ENCODE measurements around the gene PILRA. TPM values are rescaled to one million over a fixed set of nuclear protein-coding genes. Genes with fewer than 3 reads are reported as not detected.
"Not testable (repeated sequence)": the region's sequence is repeated elsewhere in the genome, so short reads cannot be mapped to it uniquely, and the experiment has no call there.

The PILRA gene
- total and polyA plus RNA-seq, 4 donors, result 9.9 to 122 (median 27.5) TPM

DNA sequence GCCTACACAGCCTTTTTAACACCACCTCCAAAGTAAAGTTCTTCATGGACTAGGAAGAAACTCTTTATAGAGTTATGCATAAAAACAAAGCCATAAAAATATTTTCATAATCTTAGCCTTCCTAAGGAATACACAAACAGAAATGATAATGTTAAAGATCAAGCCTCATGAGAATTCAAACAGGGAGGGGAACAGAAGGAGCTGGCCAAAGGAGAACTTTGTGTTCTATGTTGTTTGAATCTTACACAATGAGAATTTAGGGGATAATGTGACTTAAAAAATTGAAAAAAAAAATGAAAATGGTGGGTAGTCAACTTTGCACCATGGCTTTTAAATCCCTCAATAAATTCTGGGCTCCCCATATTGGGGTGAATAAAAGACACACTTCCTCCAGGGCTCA is 24.5 kb upstream of the PILRA start:
- Histone ChIP-seq H3K9ac (ENCODE audit: insufficient read depth in 1 of 2, low read length in 2 of 2) (no peak overlapping the region), H3K4me3 (no peak overlapping the region), H3K27me3 (ENCODE audit: control insufficient read depth in 3 of 3, insufficient read depth in 3 of 3, low read length in 2 of 3) (no peaks in the 10 kb centered on the region), H3K36me3 (ENCODE audit: control insufficient read depth in 4 of 4, insufficient read depth in 4 of 4, low read length in 4 of 4) (peaks cover 13 to 45% (median 35%) of the 10 kb centered on the region in 4 donors), H3K4me1 (ENCODE audit: control insufficient read depth in 5 of 5, insufficient read depth in 5 of 5, low read length in 5 of 5) (peaks cover 0 to 2% (median 0%) of the 10 kb centered on the region in 5 donors), H3K27ac (ENCODE audit: low read depth in 1 of 2, low read length in 1 of 2) (no peak overlapping the region), H3K9me3 (ENCODE audit: control insufficient read depth in 4 of 4, insufficient read depth in 3 of 4, low read length in 3 of 4) (no peaks in the 10 kb centered on the region)
- ATAC-seq (ENCODE audit: insufficient read depth, low FRiP score) (no peak), DNase-seq (no peak)
- TF ChIP-seq, protein P1, sequence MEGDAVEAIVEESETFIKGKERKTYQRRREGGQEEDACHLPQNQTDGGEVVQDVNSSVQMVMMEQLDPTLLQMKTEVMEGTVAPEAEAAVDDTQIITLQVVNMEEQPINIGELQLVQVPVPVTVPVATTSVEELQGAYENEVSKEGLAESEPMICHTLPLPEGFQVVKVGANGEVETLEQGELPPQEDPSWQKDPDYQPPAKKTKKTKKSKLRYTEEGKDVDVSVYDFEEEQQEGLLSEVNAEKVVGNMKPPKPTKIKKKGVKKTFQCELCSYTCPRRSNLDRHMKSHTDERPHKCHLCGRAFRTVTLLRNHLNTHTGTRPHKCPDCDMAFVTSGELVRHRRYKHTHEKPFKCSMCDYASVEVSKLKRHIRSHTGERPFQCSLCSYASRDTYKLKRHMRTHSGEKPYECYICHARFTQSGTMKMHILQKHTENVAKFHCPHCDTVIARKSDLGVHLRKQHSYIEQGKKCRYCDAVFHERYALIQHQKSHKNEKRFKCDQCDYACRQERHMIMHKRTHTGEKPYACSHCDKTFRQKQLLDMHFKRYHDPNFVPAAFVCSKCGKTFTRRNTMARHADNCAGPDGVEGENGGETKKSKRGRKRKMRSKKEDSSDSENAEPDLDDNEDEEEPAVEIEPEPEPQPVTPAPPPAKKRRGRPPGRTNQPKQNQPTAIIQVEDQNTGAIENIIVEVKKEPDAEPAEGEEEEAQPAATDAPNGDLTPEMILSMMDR (IDR thresholded peaks at IDR 0.05; ENCODE audit: control extremely low read depth, extremely low read depth), result no peak

DNA sequence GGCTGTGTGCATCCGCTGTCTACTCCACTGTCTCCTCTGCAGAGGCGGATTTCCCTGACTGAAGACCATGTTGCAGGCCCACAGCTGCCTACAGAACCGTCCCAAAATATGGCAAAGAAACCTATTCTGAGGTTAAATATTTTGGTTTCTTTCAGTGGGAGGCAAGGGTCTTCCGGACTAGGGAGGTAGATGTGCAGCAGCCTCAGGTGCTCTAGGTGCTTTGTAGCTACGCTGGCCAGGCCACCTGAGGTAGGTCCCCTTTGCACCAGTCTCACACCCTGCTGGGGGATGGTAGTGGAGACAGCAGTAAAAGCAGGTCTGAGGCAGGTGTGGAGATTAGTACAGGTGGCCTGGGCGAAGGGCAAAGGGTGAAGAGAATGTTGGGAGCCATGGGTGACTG is 23.5 kb upstream of the PILRA start:
- WGBS, 2 donors, result 94 to 96% methylated on average over 6 of the region's 6 CpGs
- Histone ChIP-seq H3K27me3 (ENCODE audit: control insufficient read depth in 3 of 3, insufficient read depth in 3 of 3, low read length in 2 of 3) (no peaks in the 10 kb centered on the region), H3K4me1 (ENCODE audit: control insufficient read depth in 5 of 5, insufficient read depth in 5 of 5, low read length in 5 of 5) (no peaks in the 10 kb centered on the region), H3K27ac (ENCODE audit: low read depth in 1 of 2, low read length in 1 of 2) (no peak overlapping the region), H3K4me3 (no peak overlapping the region), H3K36me3 (ENCODE audit: control insufficient read depth in 4 of 4, insufficient read depth in 4 of 4, low read length in 4 of 4) (peaks cover 17 to 52% (median 37%) of the 10 kb centered on the region in 4 donors), H3K9me3 (ENCODE audit: control insufficient read depth in 4 of 4, insufficient read depth in 3 of 4, low read length in 3 of 4) (no peaks in the 10 kb centered on the region), H3K9ac (ENCODE audit: insufficient read depth in 1 of 2, low read length in 2 of 2) (no peak overlapping the region)
- ATAC-seq (ENCODE audit: insufficient read depth, low FRiP score) (no peak), DNase-seq (no peak)
- TF ChIP-seq, protein P1 (IDR thresholded peaks at IDR 0.05; ENCODE audit: control extremely low read depth, extremely low read depth), result no peak

DNA sequence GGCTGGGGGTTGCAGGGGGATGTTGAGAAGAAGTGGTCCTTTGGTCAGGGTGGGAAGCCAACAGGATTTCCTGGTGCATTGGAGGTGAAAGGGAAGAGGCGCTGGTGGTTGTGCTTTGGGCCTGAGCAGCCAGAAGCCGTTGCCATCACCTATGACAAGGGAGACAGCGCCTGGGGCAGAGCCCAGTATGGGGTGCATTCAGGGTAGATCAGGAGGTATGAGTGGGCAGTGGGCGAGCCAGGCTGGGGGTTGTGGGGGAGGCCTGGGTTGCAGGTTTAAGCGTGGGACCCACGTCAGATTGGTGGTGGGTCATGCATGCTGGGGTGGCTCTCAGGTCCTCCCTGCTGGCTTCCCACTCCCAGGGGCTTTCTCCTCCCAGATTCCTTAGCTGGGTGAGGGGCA is 21.6 kb upstream of the PILRA start:
- no peaks in the 10 kb centered on the region for H3K4me1 ChIP-seq (ENCODE audit: control insufficient read depth in 5 of 5, insufficient read depth in 5 of 5, low read length in 5 of 5)
- no peak overlapping the region for H3K27ac ChIP-seq (ENCODE audit: low read depth in 1 of 2, low read length in 1 of 2)
- no peak overlapping the region for H3K4me3 ChIP-seq
- H3K27me3 ChIP-seq (ENCODE audit: control insufficient read depth in 3 of 3, insufficient read depth in 3 of 3, low read length in 2 of 3), result no peaks in the 10 kb centered on the region
- peaks cover 19 to 64% (median 43%) of the 10 kb centered on the region in 4 donors for H3K36me3 ChIP-seq (ENCODE audit: control insufficient read depth in 4 of 4, insufficient read depth in 4 of 4, low read length in 4 of 4)
- WGBS, 2 donors, result 86 to 88% methylated on average over 6 of the region's 6 CpGs
- H3K9ac ChIP-seq (ENCODE audit: insufficient read depth in 1 of 2, low read length in 2 of 2), result no peak overlapping the region
- TF ChIP-seq, protein P1 (IDR thresholded peaks at IDR 0.05; ENCODE audit: control extremely low read depth, extremely low read depth), result no peak
- no peak for DNase-seq
- no peak for ATAC-seq (ENCODE audit: insufficient read depth, low FRiP score)
- no peaks in the 10 kb centered on the region for H3K9me3 ChIP-seq (ENCODE audit: control insufficient read depth in 4 of 4, insufficient read depth in 3 of 4, low read length in 3 of 4)

DNA sequence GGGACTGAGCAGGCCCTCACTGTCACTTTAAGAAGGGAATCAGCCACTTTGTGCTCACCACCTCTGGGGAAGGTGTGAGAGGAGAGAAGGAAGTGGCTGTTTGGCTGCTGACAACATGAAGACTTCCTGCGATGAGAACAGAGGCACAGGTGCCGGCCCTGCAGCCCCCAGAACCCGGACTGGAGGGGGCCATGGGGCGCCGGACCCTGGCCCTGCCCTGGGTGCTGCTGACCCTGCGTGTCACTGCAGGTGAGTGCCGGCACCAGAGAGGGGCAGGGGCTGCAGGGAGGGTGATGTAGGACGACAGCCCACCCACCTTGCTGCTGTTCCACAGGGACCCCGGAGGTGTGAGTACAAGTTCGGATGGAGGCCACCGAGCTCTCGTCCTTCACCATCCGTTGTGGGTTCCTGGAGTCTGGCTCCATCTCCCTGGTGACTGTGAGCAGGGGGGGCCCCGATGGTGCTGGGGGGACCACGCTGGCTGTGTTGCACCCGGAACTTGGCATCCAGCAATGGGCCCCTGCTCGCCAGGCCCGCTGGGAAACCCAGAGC is 21.0 kb upstream of the PILRA start:
- not testable (repeated sequence) for H3K4me1 ChIP-seq (ENCODE audit: control insufficient read depth in 5 of 5, insufficient read depth in 5 of 5, low read length in 5 of 5); ATAC-seq (ENCODE audit: insufficient read depth, low FRiP score); DNase-seq; H3K9me3 ChIP-seq (ENCODE audit: control insufficient read depth in 4 of 4, insufficient read depth in 3 of 4, low read length in 3 of 4); H3K27ac ChIP-seq (ENCODE audit: low read depth in 1 of 2, low read length in 1 of 2); H3K9ac ChIP-seq (ENCODE audit: insufficient read depth in 1 of 2, low read length in 2 of 2); H3K27me3 ChIP-seq (ENCODE audit: control insufficient read depth in 3 of 3, insufficient read depth in 3 of 3, low read length in 2 of 3); H3K4me3 ChIP-seq
- WGBS, 2 donors, result 87 to 89% methylated on average over 17 to 18 of the region's 18 CpGs
- H3K36me3 ChIP-seq (ENCODE audit: control insufficient read depth in 4 of 4, insufficient read depth in 4 of 4, low read length in 4 of 4), result peaks cover 17 to 66% (median 37%) of the 10 kb centered on the region in 4 donors
